DOHH2 (cell line): ENCODE measurements around the gene TPX2.

Experiments used
- EZH2phosphoT487 ChIP-seq: fragments of 200-600 bp; sonication (generic); IDR thresholded peaks from 2 replicates; pipeline ENCODE4 v1.6.1; 2017; ENCODE audit warnings: borderline replicate concordance, mild to moderate bottlenecking, antibody characterized with exemption, low read length, moderate library complexity, mixed read lengths
- TF ChIP-seq, protein P1 (sequence below): fragments of 200-600 bp; sonication (generic); IDR thresholded peaks from one replicate; pipeline ENCODE4 v1.5.1; 2014; ENCODE audit warnings: antibody characterized with exemption, mild to moderate bottlenecking, low read depth, low read length; ENCODE audit not compliant: poor library complexity, severe bottlenecking

DNA sequence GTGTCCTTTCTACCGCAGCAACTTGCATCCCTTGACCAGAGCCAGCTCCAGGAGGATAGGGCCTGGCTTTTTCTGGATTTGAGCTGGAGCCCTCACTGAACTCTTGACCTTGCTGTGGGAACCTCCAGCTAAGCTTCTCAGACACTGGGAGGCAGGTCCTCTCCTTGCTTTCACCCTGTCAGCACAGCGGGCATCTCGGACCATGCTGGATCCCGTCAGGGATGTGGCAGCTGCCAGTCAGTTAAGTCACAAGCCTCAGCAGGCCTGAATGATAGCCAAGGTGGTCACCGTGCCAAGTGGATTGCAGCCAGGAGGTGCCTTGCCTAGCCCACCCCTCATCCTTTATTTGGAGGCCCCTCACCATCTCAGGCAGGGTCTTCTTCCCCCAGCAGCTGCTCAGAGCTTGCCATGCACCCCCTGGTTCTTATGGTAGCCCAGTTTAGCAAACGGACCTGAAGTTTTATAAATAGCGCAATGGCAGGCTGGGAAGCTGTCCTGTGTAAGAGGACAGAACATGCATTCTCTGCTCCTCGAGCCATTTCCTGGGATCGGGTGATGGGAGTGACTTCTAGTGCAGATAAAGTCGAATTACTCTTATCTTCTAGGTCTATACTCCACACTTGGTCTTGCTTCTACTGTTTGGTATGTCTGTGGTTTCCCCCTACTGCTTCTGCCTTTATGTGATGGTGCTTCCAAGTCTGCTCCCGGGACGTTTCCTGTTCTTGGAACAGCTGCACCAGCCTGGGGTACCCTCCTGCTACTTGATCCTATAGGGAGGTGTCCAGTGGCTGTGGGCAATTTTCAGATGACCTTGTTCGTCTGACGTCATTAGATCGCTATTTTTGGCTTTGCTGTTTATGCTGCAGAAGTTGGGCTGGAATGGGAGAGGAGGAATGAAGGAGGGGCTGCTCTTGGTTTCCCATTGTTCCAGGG lies 73.0 kb downstream of the TPX2 start:
- TF ChIP-seq, protein P1, sequence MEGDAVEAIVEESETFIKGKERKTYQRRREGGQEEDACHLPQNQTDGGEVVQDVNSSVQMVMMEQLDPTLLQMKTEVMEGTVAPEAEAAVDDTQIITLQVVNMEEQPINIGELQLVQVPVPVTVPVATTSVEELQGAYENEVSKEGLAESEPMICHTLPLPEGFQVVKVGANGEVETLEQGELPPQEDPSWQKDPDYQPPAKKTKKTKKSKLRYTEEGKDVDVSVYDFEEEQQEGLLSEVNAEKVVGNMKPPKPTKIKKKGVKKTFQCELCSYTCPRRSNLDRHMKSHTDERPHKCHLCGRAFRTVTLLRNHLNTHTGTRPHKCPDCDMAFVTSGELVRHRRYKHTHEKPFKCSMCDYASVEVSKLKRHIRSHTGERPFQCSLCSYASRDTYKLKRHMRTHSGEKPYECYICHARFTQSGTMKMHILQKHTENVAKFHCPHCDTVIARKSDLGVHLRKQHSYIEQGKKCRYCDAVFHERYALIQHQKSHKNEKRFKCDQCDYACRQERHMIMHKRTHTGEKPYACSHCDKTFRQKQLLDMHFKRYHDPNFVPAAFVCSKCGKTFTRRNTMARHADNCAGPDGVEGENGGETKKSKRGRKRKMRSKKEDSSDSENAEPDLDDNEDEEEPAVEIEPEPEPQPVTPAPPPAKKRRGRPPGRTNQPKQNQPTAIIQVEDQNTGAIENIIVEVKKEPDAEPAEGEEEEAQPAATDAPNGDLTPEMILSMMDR, result no peak
- TF ChIP-seq EZH2phosphoT487, result no peak
